ENCODE measurements around the gene GAPVD1.
"Not testable (repeated sequence)": the region's sequence is repeated elsewhere in the genome, so short reads cannot be mapped to it uniquely, and the experiment has no call there.

Gene GAPVD1, protein sequence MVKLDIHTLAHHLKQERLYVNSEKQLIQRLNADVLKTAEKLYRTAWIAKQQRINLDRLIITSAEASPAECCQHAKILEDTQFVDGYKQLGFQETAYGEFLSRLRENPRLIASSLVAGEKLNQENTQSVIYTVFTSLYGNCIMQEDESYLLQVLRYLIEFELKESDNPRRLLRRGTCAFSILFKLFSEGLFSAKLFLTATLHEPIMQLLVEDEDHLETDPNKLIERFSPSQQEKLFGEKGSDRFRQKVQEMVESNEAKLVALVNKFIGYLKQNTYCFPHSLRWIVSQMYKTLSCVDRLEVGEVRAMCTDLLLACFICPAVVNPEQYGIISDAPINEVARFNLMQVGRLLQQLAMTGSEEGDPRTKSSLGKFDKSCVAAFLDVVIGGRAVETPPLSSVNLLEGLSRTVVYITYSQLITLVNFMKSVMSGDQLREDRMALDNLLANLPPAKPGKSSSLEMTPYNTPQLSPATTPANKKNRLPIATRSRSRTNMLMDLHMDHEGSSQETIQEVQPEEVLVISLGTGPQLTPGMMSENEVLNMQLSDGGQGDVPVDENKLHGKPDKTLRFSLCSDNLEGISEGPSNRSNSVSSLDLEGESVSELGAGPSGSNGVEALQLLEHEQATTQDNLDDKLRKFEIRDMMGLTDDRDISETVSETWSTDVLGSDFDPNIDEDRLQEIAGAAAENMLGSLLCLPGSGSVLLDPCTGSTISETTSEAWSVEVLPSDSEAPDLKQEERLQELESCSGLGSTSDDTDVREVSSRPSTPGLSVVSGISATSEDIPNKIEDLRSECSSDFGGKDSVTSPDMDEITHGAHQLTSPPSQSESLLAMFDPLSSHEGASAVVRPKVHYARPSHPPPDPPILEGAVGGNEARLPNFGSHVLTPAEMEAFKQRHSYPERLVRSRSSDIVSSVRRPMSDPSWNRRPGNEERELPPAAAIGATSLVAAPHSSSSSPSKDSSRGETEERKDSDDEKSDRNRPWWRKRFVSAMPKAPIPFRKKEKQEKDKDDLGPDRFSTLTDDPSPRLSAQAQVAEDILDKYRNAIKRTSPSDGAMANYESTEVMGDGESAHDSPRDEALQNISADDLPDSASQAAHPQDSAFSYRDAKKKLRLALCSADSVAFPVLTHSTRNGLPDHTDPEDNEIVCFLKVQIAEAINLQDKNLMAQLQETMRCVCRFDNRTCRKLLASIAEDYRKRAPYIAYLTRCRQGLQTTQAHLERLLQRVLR (N-terminal part only)

GRCh38 chr9:125261501-125262293 is at the start of gene GAPVD1:
GAPVD1 (plus strand) TSS chr9:125261826; CDS start chr9:125298922, 37,096 bp downstream.
- DNase-seq = peak; percentile 89

- no peak for DNase-seq
Measured at GRCh38 chr9:125214186-125214585, 47.4 kb upstream of the GAPVD1 start.

DNA sequence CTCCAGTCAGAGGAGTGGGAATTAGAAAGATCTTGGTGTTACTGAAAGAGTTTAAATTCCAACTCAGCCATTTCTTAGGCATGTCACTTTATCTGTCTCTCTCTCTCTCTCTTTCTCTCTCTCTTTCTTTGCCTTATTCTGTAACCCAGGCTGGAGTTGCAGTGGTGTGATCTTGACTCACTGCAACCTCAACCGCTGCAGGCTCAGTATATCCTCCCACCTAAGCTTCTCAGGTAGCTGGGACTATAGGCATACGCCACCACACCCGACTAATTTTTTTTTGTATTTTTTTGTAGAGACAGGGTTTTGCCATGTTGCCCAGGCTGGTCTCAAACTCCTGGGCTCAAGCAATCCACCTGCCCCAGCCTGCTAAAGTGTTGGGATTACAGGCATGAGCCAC is 43.0 kb upstream of the GAPVD1 start:
- no peak for DNase-seq

DNA sequence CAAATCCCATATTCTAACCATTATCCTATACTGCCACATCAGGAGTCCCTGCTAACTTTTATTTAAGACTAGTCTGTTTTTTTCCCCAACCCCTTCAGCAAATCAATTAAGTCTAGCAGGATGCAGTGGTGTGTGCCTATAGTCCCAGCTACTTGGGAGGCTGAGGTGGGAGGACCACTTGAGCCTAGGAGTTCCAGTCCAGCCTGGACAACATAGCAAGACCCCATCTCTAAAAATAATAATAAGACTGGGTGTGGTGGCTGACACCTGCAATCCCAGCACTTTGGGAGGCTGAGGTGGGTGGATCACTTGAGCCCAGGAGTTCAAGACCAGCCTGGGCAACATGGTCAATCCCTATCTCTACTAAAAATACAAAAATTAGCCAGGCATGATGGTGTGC is 36.8 kb upstream of the GAPVD1 start:
- DNase-seq = not testable (repeated sequence)

DNA sequence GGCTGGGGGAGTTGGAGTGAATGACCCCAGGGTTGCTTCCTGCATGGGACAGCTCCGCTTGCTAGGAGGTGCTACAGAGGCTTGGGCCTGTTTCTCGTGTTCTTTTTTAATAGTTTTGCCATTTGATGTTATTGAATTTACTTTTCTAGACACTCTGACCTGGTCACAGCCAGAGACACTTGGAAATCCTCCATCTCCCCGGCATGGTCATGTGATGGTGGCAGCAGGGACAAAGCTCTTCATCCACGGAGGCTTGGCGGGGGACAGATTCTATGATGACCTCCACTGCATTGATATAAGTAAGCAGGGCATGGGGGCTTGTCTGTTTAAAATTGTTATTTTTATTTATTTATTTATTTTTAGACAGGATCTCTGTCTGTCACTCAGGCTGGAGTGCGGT is 33.9 kb upstream of the GAPVD1 start:
- DNase-seq = no peak

GRCh38 chr9:125233678-125234077 is 27.9 kb upstream of the GAPVD1 start:
- peak; percentile 98 for DNase-seq

DNA sequence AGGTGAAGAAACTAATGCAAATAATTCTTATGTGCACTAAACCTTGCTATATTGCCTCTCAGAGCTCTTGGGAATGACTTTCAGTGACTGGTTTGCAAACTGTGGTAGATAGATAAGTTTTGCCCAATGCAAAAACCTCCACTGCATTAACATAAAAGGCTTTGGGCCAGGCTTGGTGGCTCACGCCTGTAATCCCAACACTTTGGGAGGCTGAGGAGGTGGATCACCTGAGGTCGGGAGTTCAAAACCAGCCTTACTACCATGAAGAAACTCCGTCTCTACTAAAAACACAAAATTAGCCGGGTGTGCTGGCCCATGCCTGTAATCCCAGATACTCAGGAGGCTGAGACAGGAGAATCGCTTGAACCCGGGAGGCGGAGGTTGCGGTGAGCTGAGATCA is 27.5 kb upstream of the GAPVD1 start:
- DNase-seq = not testable (repeated sequence)

DNA sequence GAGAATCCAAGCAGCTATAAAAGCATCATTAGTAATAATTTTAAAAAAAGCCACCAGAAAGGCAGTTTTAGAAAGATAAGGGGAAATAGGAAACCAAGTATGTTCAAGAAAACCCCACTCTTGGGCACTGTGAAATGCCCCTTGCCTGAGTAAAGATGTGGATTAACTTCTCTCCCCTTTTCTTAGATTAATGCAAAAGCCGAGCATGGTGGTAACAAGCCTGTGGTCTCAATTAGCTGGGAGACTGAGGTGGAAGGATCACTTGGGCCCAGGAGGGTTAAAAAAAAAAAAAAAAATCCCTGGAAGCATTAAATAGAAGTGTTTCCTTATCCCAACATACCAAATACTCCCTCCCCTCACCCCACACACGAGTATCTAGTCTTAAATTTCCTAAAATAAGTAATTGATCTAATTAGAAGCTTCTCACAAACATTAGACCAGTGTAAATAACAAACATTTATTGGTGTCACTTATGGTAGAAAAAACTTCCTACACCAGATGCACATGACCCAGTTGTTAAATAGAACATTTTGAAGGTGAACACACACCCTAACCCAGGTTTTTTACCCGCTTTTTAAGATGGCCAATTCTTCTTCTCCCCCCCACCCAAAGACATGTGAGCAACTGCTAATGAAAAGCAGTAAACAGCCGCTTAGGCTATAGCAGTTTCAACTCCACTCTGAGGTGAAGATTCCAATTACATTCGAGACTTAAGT is 25.7 kb upstream of the GAPVD1 start:
- DNase-seq = no peak

- DNase-seq = not testable (repeated sequence)
Measured at GRCh38 chr9:125236520-125237159, 25.0 kb upstream of the GAPVD1 start.

- no peak for DNase-seq
Measured at GRCh38 chr9:125238127-125238914, 23.3 kb upstream of the GAPVD1 start.

DNA sequence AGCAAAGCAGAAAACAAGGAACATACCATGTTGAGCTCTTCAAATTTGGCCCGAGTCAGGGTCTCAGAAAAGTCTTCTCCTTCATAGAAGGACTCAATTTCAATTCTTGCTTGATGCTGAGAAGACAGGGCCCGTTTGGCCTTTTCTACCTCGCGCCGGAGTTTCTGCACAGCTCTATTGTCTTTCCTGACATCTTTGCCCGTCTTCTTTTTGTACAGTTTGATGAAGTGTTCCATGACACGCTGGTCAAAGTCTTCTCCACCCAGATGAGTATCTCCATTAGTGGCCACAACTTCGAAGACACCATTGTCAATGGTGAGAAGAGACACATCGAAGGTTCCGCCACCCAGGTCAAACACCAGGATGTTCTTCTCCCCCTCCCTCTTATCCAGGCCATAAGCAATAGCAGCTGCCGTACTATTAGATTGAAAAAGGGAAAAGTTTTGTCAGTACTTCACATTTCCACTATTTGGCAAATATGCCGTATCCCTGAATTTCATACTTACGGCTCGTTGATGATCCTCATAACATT is 22.6 kb upstream of the GAPVD1 start:
- DNase-seq = no peak

- no peak for DNase-seq
Measured at GRCh38 chr9:125239631-125240597, 21.7 kb upstream of the GAPVD1 start.

DNA sequence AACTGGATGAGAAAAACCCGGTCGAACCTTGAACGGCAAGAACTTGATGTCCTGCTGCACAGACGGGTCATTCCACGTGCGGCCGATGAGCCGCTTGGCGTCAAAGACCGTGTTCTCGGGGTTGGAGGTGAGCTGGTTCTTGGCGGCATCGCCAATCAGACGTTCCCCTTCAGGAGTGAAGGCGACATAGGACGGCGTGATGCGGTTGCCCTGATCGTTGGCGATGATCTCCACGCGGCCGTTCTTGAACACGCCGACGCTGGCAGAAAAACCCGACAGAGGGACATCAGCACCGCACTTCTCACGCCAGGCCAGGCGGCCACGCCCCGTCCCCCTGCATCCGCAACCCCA is 21.0 kb upstream of the GAPVD1 start:
- peak; percentile 25 for DNase-seq

DNA sequence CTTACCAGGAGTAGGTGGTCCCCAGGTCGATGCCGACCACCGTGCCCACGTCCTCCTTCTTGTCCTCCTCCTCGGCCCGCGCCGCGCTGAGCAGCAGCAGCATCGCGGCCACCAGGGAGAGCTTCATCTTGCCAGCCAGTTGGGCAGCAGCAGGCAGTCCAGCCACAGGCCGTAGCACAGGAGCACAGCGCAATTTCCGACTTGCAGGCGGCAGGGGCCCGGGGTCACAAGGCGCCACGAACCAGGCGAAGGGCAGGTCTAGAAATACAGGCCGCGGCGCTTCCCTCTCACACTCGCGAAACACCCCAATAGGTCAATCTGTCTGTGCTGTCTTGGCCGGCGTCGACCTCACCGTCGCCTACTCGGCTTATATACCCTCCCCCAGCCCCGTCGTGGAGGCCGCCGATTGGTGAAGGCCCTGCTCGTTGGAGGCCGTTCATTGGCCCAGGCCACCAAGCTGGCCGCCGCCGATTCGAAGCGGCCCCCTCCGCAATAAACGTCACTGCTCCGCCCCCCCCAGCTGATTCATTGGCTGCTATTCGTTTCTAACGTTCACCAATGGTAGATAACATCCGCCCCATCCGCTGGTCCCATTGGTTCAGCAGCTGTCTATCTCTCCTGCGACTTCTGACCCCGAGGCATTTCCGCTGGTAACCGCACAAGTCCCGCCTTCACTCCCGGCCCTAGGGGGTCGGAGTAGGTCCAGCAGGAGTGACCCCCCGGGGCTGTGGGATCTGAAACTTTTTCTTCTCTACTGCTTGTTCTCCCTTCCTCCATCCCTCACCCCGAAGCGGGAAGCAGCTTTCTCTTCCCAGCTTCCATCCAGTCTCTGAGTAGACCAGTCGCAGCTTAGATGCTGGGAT is 20.4 kb upstream of the GAPVD1 start, which contains the start of gene HSPA5:
TSS of gene HSPA5 (minus strand) at position 344 of the 863 bp plus-strand sequence. CDS start at position 127, 217 bp downstream.
- DNase-seq = peak; percentile 100

GRCh38 chr9:125241863-125242739 is 19.5 kb upstream of the GAPVD1 start:
- DNase-seq = no peak

- DNase-seq = no peak
Measured at GRCh38 chr9:125243792-125244260, 17.8 kb upstream of the GAPVD1 start.

All from fibroblast of skin of right biceps (primary cell).